Psoas muscle (tissue), 8 donors: ENCODE results near the gene CMTM7. TPM values are rescaled to one million over a fixed set of nuclear protein-coding genes. Genes with fewer than 3 reads are reported as not detected.

ENCODE experiments used
- ATAC-seq, 4 donors: fragments of 200-7000 bp; cut with Tn5 transposase; one replicate each; pipeline ENCODE4 v1.9.1; 2020; ENCODE audit warnings: moderate library complexity in 3 of 4, mild to moderate bottlenecking in 2 of 4
- DNase-seq, 2 donors: peaks; one replicate each; pipeline ENCODE4 v3.0.0-alpha.2; 2020
- H3K27ac ChIP-seq: fragments of 200-600 bp; one replicate; pipeline ENCODE4 v1.8.0; 2022
- H3K27me3 ChIP-seq, 3 donors: fragments of 200-600 bp in 1 of 3; one replicate each; pipeline versions ENCODE4 v1.6.1 to v1.8.0; 2013 to 2022; ENCODE audit warnings: low read length in 2 of 3, mild to moderate bottlenecking in 2 of 3, moderate library complexity in 1 of 3; ENCODE audit not compliant: insufficient read depth in 3 of 3
- H3K36me3 ChIP-seq, 2 donors: fragments of 200-600 bp in 1 of 2; one replicate each; pipeline versions ENCODE4 v1.6.1 to v1.8.0; 2013 to 2022; ENCODE audit warnings: low read depth in 1 of 2, mild to moderate bottlenecking in 1 of 2, moderate library complexity in 1 of 2; ENCODE audit not compliant: insufficient read depth in 1 of 2
- H3K4me1 ChIP-seq: fragments of 200-600 bp; one replicate; pipeline ENCODE4 v1.8.0; 2022
- H3K4me3 ChIP-seq: fragments of 200-600 bp; one replicate; pipeline ENCODE4 v1.8.0; 2022; ENCODE audit warnings: mild to moderate bottlenecking
- H3K9me3 ChIP-seq: fragments of 200-600 bp; one replicate; pipeline ENCODE4 v1.8.0; 2022
- WGBS, 3 donors: extraction: QIAGEN DNeasy Blood & Tissue Kit; methylation state at CpG; one replicate each; pipeline versions ENCODE4 v1.1.6 to v1.1.7; 2013; 5-methylcytosine and 5-hydroxymethylcytosine counted together
- intact Hi-C, 2 donors: fragments of 100-400 bp; cut with DNase I; formaldehyde crosslinking; loops; one replicate each; pipeline versions ENCODE4 v1.11.0 to v1.14.2; 2022
- polyA plus RNA-seq, 3 donors: library from polyadenylated mRNA; stranded (reverse); fragments of 200-250 nt; gene quantifications; one replicate each; pipeline ENCODE4 v1.2.3, GENCODE V29; 2013
- total RNA-seq, 4 donors: library from RNA; stranded (reverse); fragmentation: NEBNext Ultra II Directional in 2 of 4; extraction: Animal tissue kit (Norgen Biotek cat#: 25700) in 2 of 4; gene quantifications; one replicate each; pipeline versions ENCODE4 v1.2.1 to v1.2.4, GENCODE V29; 2021 to 2023
- TF ChIP-seq, protein P1 (sequence below): fragments of 200-600 bp; IDR thresholded peaks from one replicate; pipeline ENCODE4 v1.8.0; 2022; ENCODE audit warnings: antibody characterized with exemption
- donor health status: healthy with polysubstance abuse.
- donor health status: DM: no; HTN: no; CAD: no; lungs with moderate emphysema.
- donor health status: Bipolar disorder and iron deficiency.
- donor health status: healthy.
- donor health status: DM: yes; HTN: yes; CAD: no.
- donor health status: DM: no; HTN: no; CAD: no.
- donor health status: DM: no; HTN: no; CAD: no.
- donor health status: DM: yes; HTN: yes; CAD: no.

The CMTM7 gene
- total and polyA plus RNA-seq, 7 donors = 0.65 to 18.5 (median 2.6) TPM

- Histone ChIP-seq H3K27me3 (no peaks in the 10 kb centered on the region), H3K27ac (no peak overlapping the region), H3K9me3 (no peaks in the 10 kb centered on the region), H3K4me3 (no peak overlapping the region), H3K4me1 (no peaks in the 10 kb centered on the region), H3K36me3 (no peaks in the 10 kb centered on the region)
- 96 to 98% (median 97%) methylated on average over 4 of the region's 4 CpGs for WGBS, 3 donors
- TF ChIP-seq, protein P1, sequence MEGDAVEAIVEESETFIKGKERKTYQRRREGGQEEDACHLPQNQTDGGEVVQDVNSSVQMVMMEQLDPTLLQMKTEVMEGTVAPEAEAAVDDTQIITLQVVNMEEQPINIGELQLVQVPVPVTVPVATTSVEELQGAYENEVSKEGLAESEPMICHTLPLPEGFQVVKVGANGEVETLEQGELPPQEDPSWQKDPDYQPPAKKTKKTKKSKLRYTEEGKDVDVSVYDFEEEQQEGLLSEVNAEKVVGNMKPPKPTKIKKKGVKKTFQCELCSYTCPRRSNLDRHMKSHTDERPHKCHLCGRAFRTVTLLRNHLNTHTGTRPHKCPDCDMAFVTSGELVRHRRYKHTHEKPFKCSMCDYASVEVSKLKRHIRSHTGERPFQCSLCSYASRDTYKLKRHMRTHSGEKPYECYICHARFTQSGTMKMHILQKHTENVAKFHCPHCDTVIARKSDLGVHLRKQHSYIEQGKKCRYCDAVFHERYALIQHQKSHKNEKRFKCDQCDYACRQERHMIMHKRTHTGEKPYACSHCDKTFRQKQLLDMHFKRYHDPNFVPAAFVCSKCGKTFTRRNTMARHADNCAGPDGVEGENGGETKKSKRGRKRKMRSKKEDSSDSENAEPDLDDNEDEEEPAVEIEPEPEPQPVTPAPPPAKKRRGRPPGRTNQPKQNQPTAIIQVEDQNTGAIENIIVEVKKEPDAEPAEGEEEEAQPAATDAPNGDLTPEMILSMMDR = no peak
- intact Hi-C loops = loop anchor here in 1 of 2 donors (5.0 kb wide), 1 partner anchor 95 kb away; no protein-coding TSS in a partner anchor
- DNase-seq (no peak), ATAC-seq (no peak)
These were observed 19.5 kb upstream of the CMTM7 start for GRCh38 chr3:32372213-32372490.

GRCh38 chr3:32373276-32373675 is 18.4 kb upstream of the CMTM7 start:
- intact Hi-C loops = loop anchor here in 1 of 2 donors (5.0 kb wide), 1 partner anchor 94 kb away; no protein-coding TSS in a partner anchor
- Histone ChIP-seq H3K4me3 (no peak overlapping the region), H3K27me3 (no peaks in the 10 kb centered on the region), H3K9me3 (no peaks in the 10 kb centered on the region), H3K27ac (no peak overlapping the region), H3K36me3 (no peaks in the 10 kb centered on the region), H3K4me1 (no peaks in the 10 kb centered on the region)
- 55 to 61% (median 57%) methylated on average over 5 of the region's 5 CpGs for WGBS, 3 donors
- no peak for ATAC-seq
- TF ChIP-seq, protein P1 = no peak
- no peak for DNase-seq

DNA sequence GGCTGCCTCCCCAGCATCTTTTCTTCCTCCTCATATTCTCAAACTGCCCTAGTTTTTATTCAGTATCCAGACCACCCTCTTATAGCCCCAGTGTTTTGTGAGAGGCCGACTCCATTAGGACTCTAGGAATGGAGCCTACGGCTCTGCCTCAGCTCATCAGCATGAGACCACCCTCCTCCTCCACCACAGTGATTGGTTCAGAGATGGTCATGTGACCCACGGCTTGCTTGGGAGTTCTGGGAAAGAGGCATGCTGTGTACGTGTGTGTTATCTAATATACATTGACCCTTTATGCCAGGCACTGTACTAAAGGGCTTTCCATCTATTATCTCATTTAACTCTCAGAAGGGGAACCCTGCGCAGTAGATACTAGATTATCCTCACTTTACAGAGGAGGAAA is 17.8 kb upstream of the CMTM7 start:
- intact Hi-C loops = loop anchor here in 1 of 2 donors (5.0 kb wide), 1 partner anchor 93 kb away; no protein-coding TSS in a partner anchor
- Histone ChIP-seq H3K36me3 (no peaks in the 10 kb centered on the region), H3K4me3 (no peak overlapping the region), H3K27ac (no peak overlapping the region), H3K27me3 (no peaks in the 10 kb centered on the region), H3K9me3 (no peaks in the 10 kb centered on the region), H3K4me1 (no peaks in the 10 kb centered on the region)
- TF ChIP-seq, protein P1 = no peak
- DNase-seq (no peak), ATAC-seq (no peak)
- WGBS, 3 donors = 61 to 83% (median 80%) methylated on average over 5 of the region's 5 CpGs

DNA sequence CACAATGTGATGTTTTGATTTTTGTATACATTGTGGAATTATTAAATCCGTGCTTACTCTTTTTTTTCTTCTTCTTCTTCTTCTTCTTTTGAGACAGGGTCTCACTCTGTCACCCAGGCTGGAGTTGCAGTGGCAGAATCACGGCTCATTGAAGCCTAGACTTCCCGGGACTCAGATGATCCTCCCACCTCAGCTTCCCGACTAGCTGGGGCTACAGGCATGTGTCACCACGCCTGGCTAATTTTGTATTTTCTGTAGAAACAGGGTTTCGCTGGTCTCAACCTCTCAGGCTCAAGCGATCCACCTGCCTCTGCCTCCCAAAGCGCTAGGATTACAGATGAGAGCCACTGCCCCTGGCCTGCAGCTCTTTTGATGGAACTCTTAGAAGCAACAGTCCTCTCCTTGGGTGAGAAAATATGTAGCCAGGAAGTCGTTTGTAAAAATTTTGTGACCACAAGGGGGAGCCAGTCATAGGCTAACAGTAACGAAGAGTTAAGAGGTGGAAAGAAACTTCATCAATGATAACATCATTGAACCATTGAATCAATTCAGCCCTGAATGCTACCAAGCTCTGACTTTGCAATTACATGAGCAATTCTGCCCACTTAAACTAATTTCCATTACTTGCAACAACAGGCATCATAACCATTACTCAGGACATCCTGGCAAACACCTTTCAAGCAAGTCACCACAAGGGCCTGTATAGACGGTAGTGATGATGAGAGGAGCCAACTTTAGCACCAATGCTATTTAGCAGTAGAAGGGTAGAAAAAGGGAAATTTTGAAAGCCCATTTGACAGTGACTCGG is 16.7 kb upstream of the CMTM7 start:
- Histone ChIP-seq H3K36me3 (no peaks in the 10 kb centered on the region), H3K27me3 (no peaks in the 10 kb centered on the region), H3K27ac (no peak overlapping the region), H3K9me3 (no peaks in the 10 kb centered on the region), H3K4me1 (no peaks in the 10 kb centered on the region), H3K4me3 (no peak overlapping the region)
- ATAC-seq = peak; percentile 58 to 76 (median 59)
- TF ChIP-seq, protein P1 = peak; percentile 75
- WGBS, 3 donors = 48 to 51% (median 48%) methylated on average over 12 of the region's 12 CpGs
- DNase-seq = no peak
- intact Hi-C loops = loop anchor here (5.0 kb wide), 2 partner anchors 92 to 292 kb away; no protein-coding TSS in a partner anchor
